Endodermal cell (in vitro differentiated cells): ENCODE results near the gene FAM53C. TPM values are rescaled to one million over a fixed set of nuclear protein-coding genes. Genes with fewer than 3 reads are reported as not detected.
"Not testable (repeated sequence)": the region's sequence is repeated elsewhere in the genome, so short reads cannot be mapped to it uniquely, and the experiment has no call there.

Experiments used
- DNase-seq: peaks from one replicate; pipeline ENCODE4 v3.0.0-alpha.2; 2017
- H3K27ac ChIP-seq: 2 replicates; pipeline ENCODE4 v1.5.1; 2013; ENCODE audit warnings: mild to moderate bottlenecking, low read depth, low read length, moderate library complexity
- H3K27me3 ChIP-seq: 2 replicates; pipeline ENCODE4 v1.6.1; 2013; ENCODE audit warnings: mild to moderate bottlenecking, low read length, moderate library complexity; ENCODE audit not compliant: insufficient read depth, control insufficient read depth, poor library complexity, severe bottlenecking
- H3K36me3 ChIP-seq: 2 replicates; pipeline ENCODE4 v1.7.0; 2013; ENCODE audit warnings: mild to moderate bottlenecking, low read length, moderate library complexity; ENCODE audit not compliant: control insufficient read depth, insufficient read depth
- H3K4me1 ChIP-seq: one replicate; pipeline ENCODE4 v1.7.0; 2013; ENCODE audit warnings: low read length; ENCODE audit not compliant: control insufficient read depth, insufficient read depth
- H3K4me3 ChIP-seq: 2 replicates; pipeline ENCODE4 v1.5.1; 2013; ENCODE audit warnings: mild to moderate bottlenecking, low read length, moderate library complexity
- H3K9ac ChIP-seq: 2 replicates; pipeline ENCODE4 v1.6.1; 2013; ENCODE audit warnings: mild to moderate bottlenecking, low read length, moderate library complexity; ENCODE audit not compliant: poor library complexity, severe bottlenecking; ENCODE audit errors: extremely low read depth
- H3K9me3 ChIP-seq: 2 replicates; pipeline ENCODE4 v1.6.1; 2013; ENCODE audit warnings: mild to moderate bottlenecking, low read length, moderate library complexity; ENCODE audit not compliant: control insufficient read depth
- H3K27ac Mint-ChIP-seq: 2 replicates; pipeline ENCODE4 v1.8.0; 2020; ENCODE audit warnings: mixed read lengths
- H3K27me3 Mint-ChIP-seq: 2 replicates; pipeline ENCODE4 v1.8.0; 2021; ENCODE audit warnings: mild to moderate bottlenecking, mixed read lengths; ENCODE audit not compliant: insufficient read depth
- H3K36me3 Mint-ChIP-seq: 2 replicates; pipeline ENCODE4 v1.8.0; 2020; ENCODE audit warnings: low read depth, mixed read lengths
- H3K4me1 Mint-ChIP-seq: 2 replicates; pipeline ENCODE4 v1.8.0; 2020; ENCODE audit warnings: mixed read lengths
- H3K4me3 Mint-ChIP-seq: 2 replicates; pipeline ENCODE4 v1.8.0; 2020; ENCODE audit warnings: mild to moderate bottlenecking, moderate library complexity, mixed read lengths
- H3K9me3 Mint-ChIP-seq: 2 replicates; pipeline ENCODE4 v1.8.0; 2020; ENCODE audit warnings: mild to moderate bottlenecking, mixed read lengths
- CTCF ChIP-seq: fragments of 200-600 bp; sonication (generic); conservative IDR thresholded peaks from 2 replicates; pipeline ENCODE4 v1.5.0; 2021; ENCODE audit warnings: antibody characterized with exemption, mild to moderate bottlenecking
- WGBS, 2 experiments: methylation state at CpG; one replicate each; pipeline versions ENCODE4 v1.1.5 to v1.1.7; 2013; ENCODE audit warnings: missing lambda C conversion rate in 2 of 2, mixed read lengths in 1 of 2; ENCODE audit not compliant: insufficient coverage in 1 of 2, insufficient read length in 1 of 2; 5-methylcytosine and 5-hydroxymethylcytosine counted together
- total RNA-seq, 2 donors: library from RNA; stranded (reverse); fragmentation: NEBNext Ultra II Directional in 1 of 2; extraction: Animal tissue kit (Norgen Biotek cat#: 25700) in 1 of 2; gene quantifications; 2 replicates in 1 of 2; 3 replicates in 1 of 2; pipeline ENCODE4 v1.2.1, GENCODE V29; 2021

The FAM53C gene
- total RNA-seq, 2 donors from 2014 or later, result 41.6 to 46.4 TPM

- Mint-ChIP-seq H3K9me3 (no peaks in the 10 kb centered on the region), H3K4me1 (no peaks in the 10 kb centered on the region), H3K4me3 (no peak overlapping the region), H3K36me3 (peaks cover 58% of the 10 kb centered on the region), H3K27me3 (no peaks in the 10 kb centered on the region), H3K27ac (peak overlapping the region; percentile 24)
- Histone ChIP-seq H3K27ac (no peak overlapping the region), H3K4me3 (no peak overlapping the region), H3K36me3 (peaks cover 62% of the 10 kb centered on the region), H3K9ac (no peak overlapping the region), H3K4me1 (no peaks in the 10 kb centered on the region), H3K27me3 (no peaks in the 10 kb centered on the region), H3K9me3 (no peaks in the 10 kb centered on the region)
- WGBS, 2 experiments, result 88 to 90% methylated on average over 1 of the region's 1 CpG
- TF ChIP-seq CTCF, result no peak
- no peak for DNase-seq
Observed at GRCh38 chr5:138385660-138386059, 47.6 kb downstream of the FAM53C start.

GRCh38 chr5:138386290-138386689, 48.2 kb downstream of the FAM53C start:
- H3K27me3 ChIP-seq, result no peaks in the 10 kb centered on the region
- H3K4me1 ChIP-seq, result no peaks in the 10 kb centered on the region
- Mint-ChIP-seq H3K36me3 (peaks cover 59% of the 10 kb centered on the region), H3K4me3 (no peak overlapping the region), H3K27ac (no peak overlapping the region), H3K27me3 (no peaks in the 10 kb centered on the region), H3K9me3 (no peaks in the 10 kb centered on the region), H3K4me1 (no peaks in the 10 kb centered on the region)
- WGBS, 2 experiments, result 80 to 95% methylated on average over 1 to 10 of the region's 10 CpGs
- no peak overlapping the region for H3K27ac ChIP-seq
- H3K4me3 ChIP-seq, result no peak overlapping the region
- TF ChIP-seq CTCF, result no peak
- no peak overlapping the region for H3K9ac ChIP-seq
- DNase-seq, result peak; percentile 51
- H3K36me3 ChIP-seq, result peaks cover 62% of the 10 kb centered on the region
- H3K9me3 ChIP-seq, result no peaks in the 10 kb centered on the region

GRCh38 chr5:138389332-138389731, 51.3 kb downstream of the FAM53C start:
- Histone ChIP-seq H3K9ac (no peak overlapping the region), H3K9me3 (no peaks in the 10 kb centered on the region), H3K36me3 (peaks cover 77% of the 10 kb centered on the region), H3K4me3 (no peak overlapping the region), H3K27me3 (no peaks in the 10 kb centered on the region), H3K4me1 (no peaks in the 10 kb centered on the region), H3K27ac (no peak overlapping the region)
- H3K4me1 Mint-ChIP-seq, result no peaks in the 10 kb centered on the region
- TF ChIP-seq CTCF, result no peak
- no peak overlapping the region for H3K4me3 Mint-ChIP-seq
- H3K36me3 Mint-ChIP-seq, result peaks cover 60% of the 10 kb centered on the region
- no peak overlapping the region for H3K27ac Mint-ChIP-seq
- no peaks in the 10 kb centered on the region for H3K9me3 Mint-ChIP-seq
- H3K27me3 Mint-ChIP-seq, result no peaks in the 10 kb centered on the region
- WGBS, 2 experiments, result 100% methylated on average over 2 of the region's 3 CpGs; no CpG with 5 or more reads in 1 of the 2 experiments
- no peak for DNase-seq

- not testable (repeated sequence) for H3K9me3 Mint-ChIP-seq, DNase-seq, H3K4me1 ChIP-seq, H3K4me3 ChIP-seq, H3K27ac ChIP-seq, H3K27ac Mint-ChIP-seq, H3K9me3 ChIP-seq, H3K4me3 Mint-ChIP-seq, H3K27me3 ChIP-seq, H3K27me3 Mint-ChIP-seq, H3K9ac ChIP-seq, H3K4me1 Mint-ChIP-seq
- 87 to 97% methylated on average over 6 to 10 of the region's 10 CpGs for WGBS, 2 experiments
- H3K36me3 Mint-ChIP-seq, result peaks cover 66% of the 10 kb centered on the region
- peaks cover 79% of the 10 kb centered on the region for H3K36me3 ChIP-seq
Observed at GRCh38 chr5:138389911-138390310, 51.8 kb downstream of the FAM53C start.
